Stimulated activated CD4-positive, alpha-beta T cell treated with anti-CD3 and anti-CD28 coated beads, Interleukin-4, amount 100 ng/mL, for 24 hours (primary cell): ENCODE measurements around the gene THSD4.
"Not testable (repeated sequence)": the region's sequence is repeated elsewhere in the genome, so short reads cannot be mapped to it uniquely, and the experiment has no call there.

Source experiments
- DNase-seq: peaks from one replicate; pipeline ENCODE4 v3.0.0-alpha.2; 2020

The THSD4 gene

GRCh38 chr15:71713191-71713809 lies 598.0 kb downstream of the THSD4 start:
- DNase-seq, result no peak

- no peak for DNase-seq
Observed at GRCh38 chr15:71715914-71716313, 600.6 kb downstream of the THSD4 start.

DNA sequence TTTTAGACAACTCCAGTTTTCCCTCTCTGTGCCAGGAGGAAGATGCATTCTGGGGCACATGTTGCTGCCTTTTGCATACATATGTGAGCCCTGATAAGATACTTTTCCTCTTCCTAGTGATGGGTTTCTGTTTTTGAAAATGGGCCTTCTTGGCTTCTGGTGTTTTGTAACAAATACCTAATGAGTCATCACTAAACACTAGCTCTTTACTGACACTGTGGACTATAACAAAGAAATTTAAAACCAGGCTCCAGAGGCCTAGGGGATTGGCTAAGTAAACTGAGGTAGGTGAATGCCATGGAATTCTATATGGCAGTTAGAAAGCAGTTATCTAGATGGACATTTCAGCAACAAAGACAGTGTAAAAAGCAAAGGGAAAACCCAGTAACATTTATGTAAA lies 601.7 kb downstream of the THSD4 start:
- no peak for DNase-seq

DNA sequence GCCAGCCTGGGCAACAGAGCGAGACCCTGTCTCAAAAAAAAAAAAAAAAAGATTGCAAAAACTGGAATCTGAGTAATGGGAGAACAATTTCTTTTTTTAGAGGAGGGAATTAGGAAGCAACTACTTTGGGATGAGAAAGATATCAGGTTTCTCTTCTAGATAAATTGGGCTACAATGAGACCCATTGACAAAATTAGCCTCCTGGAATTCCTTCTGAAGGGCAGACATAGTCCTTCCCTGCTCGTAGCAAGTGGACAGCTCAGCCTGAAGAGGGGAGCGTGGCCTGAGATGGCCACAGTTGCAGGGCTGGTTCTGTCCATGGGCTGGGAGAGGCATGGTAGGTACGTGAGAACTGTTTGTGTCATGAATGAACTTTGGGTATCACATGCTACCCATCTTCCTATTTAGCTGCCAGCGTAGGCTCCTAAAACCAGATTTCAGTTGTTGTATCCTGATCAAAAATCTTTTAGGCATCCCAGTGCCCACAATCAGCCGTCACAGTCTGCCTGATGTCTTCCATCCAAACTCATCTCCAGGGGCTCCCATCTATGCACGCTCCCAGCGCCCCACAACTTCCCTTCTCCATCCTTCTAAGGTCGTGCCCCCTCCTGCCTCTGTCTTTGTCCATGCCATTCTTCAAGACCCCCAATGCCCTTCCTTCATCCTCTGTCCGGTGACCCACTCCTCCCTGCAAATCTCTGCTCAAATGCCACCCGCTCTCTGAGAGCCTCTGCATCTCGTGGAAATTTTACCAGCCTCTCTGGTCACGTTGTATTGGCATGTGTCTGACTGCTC lies 603.0 kb downstream of the THSD4 start:
- no peak for DNase-seq

DNA sequence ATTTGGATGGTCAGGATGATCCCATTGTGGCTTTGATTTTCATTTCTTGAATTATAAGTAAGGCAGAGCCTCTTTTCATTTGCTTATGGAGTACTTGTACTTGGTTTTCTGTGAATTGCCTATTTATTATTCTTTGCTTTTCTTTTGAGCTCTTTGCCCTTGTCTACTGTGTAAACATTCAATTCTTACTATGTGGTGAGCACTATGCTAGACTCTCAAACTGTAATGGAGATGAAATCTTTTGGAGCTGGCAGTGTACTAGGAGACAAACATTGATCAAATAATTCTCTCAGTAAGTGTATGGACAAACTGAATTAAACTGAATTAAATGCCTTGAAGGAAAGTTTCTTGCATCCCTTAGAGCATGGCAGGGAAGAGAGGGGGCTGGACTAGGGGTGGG lies 608.1 kb downstream of the THSD4 start:
- no peak for DNase-seq

GRCh38 chr15:71725207-71725955 lies 610.1 kb downstream of the THSD4 start:
- DNase-seq, result not testable (repeated sequence)

GRCh38 chr15:71728881-71729280 lies 613.6 kb downstream of the THSD4 start:
- DNase-seq, result no peak

DNA sequence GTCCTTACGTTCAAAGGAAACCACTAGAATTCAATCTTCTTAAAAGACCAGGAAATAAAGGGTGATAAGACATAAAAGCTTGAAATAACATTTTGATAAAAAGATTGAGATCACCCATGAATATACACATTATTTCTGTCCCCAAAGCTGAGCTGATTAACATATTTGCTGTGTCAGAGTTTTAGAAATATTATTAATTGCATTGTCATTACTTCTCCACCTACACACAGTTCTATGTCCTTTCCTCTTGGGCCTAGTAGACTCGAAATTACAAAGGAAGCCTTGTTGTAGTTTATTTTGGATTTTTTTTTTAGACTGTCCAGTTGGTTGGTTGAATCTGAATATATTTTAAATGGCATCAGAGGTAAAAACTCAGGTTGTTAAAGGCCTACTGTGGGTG lies 614.0 kb downstream of the THSD4 start:
- DNase-seq, result no peak

DNA sequence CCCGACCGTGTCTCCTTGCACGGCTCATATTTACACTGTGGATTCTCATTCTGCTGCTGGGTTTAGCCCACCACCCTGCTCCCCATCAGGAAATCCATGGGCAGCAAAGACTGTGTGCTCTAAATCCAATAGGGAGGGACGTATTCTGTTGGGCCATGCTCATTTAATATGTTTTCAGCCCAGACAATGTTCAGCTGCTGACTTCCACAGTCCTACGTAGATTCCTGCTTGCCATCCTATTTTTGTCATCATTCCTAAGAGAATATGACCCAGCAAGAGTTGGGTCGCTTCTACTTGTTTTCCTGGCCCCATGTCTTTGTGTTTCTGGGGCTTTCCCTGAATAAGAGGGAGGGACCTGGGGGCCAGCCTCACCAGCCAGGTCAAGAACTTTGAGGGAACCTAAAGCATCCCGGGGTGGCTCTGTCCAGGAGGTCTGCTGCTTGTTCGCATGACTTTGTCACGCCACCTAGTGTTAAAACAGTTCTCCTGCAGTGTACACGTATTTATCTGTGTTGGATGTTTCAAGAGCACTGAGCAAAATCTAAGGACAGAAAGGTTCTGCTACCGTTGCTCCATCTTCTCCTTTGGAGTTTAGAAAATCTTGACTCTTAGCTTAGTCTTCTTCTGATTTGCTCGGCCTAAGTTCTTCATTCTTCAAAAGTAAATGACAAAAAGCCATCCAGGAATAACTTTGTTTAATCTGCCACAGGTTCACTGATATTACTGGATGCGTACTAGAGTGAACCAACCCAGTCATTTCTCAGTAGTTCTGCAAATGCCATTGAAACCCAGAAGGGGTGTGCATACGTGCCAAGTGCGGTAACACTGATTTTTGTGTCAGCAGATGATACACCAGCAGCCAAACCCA lies 615.2 kb downstream of the THSD4 start:
- DNase-seq, result peak; percentile 29

DNA sequence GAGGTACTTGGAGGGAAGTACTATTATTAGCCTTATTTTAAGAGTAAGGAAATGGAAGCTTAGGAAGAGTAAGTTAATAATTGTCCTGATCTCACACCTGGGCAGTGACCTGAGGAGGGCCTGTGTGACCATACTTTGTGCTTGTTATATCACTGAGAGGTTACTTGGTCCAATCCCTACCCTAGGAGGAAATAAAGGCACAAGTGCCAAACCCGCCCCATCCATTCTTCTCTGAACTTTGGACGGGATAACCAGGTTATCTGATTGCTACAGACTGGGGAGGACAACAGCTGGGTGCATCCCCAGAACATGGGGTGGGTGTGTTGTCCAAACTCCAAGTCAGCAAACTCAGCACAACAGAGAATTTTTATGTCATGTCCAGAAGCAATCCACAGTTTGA lies 617.4 kb downstream of the THSD4 start:
- DNase-seq, result no peak

DNA sequence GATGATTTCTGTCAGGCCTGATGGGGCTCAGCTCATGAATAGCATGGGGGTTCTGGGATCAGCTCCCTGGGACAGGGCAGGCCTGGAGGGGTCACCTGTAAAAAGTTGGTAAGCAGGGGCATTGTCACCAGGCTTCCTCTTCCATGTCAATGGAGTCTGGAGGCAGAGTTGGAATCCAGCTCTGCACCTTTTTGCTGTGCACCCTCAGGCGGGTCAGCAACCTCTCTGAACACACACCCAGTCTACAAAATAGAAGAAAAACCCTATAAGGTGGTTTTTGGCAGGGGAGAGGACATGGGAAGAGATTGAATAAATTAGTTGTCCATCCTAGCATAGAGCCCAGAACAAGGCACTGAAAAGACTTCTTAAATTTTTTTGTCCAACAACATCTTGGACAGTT lies 617.9 kb downstream of the THSD4 start:
- DNase-seq, result no peak

DNA sequence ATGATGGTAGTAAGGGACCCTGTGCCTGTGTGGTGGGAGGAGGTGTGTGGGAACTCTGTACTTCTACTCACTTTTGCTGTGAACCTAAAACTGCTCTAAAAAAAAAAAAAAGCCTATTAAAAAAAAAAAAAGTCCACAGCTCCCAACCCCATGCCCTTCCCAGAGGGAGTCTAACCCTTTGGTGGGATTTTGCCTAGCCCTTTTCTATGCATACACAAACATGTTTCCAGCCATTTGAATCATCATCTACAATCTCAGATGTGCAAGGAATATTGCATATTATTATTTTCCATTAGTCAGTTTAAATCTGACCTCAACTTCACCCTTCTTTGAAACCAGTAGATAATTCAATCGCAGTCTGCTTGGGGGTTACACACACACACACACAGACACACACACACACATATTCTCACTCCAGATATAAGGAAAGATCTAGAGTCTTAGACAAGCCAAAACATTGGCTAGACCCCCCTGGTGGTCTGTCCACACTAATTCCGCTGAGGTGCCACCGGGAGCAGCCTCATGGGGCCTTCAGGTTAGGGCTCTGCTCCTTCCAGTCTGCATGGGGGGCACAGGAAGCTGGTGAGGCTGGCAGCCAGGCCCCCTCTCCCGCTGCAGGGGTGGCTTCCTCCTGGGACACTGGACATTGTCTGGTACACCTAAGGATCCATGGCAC lies 619.6 kb downstream of the THSD4 start:
- DNase-seq, result no peak

- DNase-seq, result no peak
Observed at GRCh38 chr15:71735385-71735757, 620.1 kb downstream of the THSD4 start.

DNA sequence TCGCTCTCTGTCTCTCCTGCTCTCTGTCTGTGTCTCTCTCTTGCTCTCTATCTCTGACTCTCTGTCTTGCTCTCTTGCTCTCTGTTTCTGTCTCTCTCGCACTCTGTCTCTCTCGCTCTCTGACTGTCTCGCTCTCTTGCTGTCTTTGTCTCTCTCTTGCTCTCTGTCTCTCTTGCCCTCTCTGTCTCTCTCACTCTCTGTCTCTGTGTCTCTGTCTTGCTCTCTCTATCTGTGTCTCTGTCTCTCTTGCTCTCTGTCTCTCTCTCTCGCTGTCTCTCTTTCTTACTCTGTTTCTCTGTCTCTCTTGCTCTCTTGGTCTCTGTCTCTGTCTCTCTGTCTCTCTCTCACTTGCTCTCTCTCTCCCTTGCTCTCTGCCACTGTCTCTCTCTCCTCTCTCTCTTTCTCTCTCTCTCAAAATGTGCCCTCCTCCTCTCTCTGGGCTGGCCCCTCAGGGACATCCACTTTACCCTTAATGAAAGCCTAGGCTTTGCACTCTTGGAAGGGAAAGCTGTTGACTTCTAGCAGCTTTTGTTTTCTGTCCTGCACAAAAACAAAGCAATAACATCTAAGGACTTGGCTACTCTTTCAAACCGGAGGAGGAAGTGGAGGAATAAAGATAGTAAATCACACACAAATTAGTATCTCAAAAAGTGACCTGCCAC lies 621.1 kb downstream of the THSD4 start:
- no peak for DNase-seq

DNA sequence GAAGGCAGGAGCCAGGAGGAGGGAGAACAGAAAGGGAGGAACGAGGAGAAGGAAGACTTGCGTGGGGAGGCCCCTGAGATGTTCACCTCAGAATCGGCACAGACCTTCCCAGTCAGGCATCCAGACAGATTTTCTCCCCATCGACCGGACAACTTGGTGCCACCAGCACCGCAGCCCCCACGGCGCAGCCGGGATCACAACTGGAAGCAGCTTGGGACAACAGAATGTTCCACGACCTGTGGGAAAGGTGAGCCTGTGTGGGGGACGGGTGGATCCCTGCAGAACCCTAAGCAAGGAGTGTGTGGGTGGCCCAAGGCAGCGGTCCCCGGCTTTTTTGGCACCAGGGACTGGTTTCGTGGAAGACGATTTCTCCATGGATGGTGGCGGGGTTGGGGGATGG lies 622.5 kb downstream of the THSD4 start:
- no peak for DNase-seq

GRCh38 chr15:71739355-71739754 lies 624.1 kb downstream of the THSD4 start:
- no peak for DNase-seq

GRCh38 chr15:71742964-71743363 lies 627.7 kb downstream of the THSD4 start:
- DNase-seq, result no peak

- DNase-seq, result peak; percentile 71
Observed at GRCh38 chr15:71743861-71744382, 628.7 kb downstream of the THSD4 start.

DNA sequence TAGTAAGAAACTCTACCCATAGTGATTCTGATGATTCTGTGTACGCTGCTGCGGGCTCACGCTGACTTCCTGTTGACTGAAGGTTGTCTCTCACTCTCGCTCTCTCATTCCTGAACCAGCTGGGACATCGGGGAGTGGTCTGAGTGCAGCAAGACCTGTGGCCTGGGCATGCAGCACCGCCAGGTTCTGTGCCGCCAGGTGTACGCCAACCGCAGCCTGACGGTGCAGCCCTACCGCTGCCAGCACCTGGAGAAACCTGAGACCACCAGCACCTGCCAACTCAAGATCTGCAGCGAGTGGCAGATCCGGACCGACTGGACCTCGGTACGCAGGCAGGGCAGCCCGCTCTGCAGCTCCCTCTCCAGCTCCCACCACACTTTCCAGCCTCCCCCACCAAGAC lies 631.4 kb downstream of the THSD4 start:
- no peak for DNase-seq

GRCh38 chr15:71747128-71748083 lies 632.1 kb downstream of the THSD4 start:
- no peak for DNase-seq
